ENCODE results near the gene TPRG1. TPM values are rescaled to one million over a fixed set of nuclear protein-coding genes. Genes with fewer than 3 reads are reported as not detected.

TPRG1 gene
- total RNA-seq, 1 donor = 0.45 TPM

DNA sequence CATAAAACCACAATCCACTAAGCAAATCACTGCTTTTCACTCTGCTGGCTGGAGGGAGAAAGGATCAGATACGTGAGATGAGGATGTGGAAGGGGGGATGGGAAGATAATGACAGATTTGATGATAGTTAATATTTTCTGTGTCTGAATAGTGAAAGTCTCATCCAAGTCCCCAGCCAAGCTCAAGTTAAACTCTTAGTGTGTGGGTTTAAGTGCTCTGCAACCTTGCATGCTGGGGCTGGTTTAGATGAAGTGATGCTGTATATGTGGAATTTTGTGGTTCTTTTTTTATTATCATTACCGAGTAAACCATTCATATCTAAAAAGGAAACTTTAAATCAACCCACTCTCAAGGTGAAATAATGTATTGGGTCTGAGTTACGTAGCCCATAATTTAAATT lies 111.0 kb downstream of the TPRG1 start:
- H3K4me3 ChIP-seq (ENCODE audit: low read depth, low read length) = no peak overlapping the region
- TF ChIP-seq, protein P1, sequence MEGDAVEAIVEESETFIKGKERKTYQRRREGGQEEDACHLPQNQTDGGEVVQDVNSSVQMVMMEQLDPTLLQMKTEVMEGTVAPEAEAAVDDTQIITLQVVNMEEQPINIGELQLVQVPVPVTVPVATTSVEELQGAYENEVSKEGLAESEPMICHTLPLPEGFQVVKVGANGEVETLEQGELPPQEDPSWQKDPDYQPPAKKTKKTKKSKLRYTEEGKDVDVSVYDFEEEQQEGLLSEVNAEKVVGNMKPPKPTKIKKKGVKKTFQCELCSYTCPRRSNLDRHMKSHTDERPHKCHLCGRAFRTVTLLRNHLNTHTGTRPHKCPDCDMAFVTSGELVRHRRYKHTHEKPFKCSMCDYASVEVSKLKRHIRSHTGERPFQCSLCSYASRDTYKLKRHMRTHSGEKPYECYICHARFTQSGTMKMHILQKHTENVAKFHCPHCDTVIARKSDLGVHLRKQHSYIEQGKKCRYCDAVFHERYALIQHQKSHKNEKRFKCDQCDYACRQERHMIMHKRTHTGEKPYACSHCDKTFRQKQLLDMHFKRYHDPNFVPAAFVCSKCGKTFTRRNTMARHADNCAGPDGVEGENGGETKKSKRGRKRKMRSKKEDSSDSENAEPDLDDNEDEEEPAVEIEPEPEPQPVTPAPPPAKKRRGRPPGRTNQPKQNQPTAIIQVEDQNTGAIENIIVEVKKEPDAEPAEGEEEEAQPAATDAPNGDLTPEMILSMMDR (IDR thresholded peaks at IDR 0.05; ENCODE audit: insufficient read depth, low read length) = no peak
- no peak for DNase-seq (ENCODE audit: low read depth)

DNA sequence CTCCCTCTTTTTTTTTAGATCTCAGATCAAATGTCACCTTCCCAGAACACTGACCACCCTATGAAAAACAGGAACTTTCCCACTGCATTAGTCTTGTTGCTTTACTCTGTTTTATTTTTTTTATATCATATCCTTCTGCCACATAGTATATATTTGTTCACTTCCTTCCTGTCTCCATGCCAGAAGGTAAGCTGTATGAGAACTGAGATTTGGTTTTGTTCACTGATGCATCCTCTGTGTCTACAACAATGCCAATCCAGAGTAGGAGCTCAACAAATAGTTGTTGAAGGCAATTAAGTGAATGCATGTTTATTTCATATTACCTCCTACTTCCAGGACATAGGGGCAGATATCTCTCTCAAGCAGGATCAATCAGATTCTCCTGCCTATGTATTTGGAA lies 114.4 kb downstream of the TPRG1 start:
- no peak overlapping the region for H3K4me3 ChIP-seq (ENCODE audit: low read depth, low read length)
- TF ChIP-seq, protein P1 (IDR thresholded peaks at IDR 0.05; ENCODE audit: insufficient read depth, low read length) = no peak
- no peak for DNase-seq (ENCODE audit: low read depth)

DNA sequence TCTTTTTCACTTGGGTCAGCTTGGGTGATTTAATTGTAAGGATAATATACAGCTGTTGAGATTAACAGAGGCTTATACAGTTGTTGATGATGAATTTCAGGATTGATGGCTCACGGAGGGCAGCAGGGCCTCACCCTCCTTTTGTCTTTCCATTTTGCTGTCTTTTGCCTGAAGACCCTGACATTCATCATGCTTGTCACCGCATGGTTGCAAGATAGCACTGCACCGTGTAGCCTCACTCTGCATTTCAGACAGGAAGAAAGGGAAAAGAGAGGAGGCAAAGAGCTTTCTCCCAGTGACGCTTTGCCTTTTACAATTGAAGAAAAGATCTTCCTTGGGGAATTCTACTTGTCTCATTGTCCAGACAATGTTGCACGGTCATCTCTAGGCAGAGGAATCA lies 115.1 kb downstream of the TPRG1 start:
- DNase-seq (ENCODE audit: low read depth) = no peak
- TF ChIP-seq, protein P1 (IDR thresholded peaks at IDR 0.05; ENCODE audit: insufficient read depth, low read length) = no peak

DNA sequence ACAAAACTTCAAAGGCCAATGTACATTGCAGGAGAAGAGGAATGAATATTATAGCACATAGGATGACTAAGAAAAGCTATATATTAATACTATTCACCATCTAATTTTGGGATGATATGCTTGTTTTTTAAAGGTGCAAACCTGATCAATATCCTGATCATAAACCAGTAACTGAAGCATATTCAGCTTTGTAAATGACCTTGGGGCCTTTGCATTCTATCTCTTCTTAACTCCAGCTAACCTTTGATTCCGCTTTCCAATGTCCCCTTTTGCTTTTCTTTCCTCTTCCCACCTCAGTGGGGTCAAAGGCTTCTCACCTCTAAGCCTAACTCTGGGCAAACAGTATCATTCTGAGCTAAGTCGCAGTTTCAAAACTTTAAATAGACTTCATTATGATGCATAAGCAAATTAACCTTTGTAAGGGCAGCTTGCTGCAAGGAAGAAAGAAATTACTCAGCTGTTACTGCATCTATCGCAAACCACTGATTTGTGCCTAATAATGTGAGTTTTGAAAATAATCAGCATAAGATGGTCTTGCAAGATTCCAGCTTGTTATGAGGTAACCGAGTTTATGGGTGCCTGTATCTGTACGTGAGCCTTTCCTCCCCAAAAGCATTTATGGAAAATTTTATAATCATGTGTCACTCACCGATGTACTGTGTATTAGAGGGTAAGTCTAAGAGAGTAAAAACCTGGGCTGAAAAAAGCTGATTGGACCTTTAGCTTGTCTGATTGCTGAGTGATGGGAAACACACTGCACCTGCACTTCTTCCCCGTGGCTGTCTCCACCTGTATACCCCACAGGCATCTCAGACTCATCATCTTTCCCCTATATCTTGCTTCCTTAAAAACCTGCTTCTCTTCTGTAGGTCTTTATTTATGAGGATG lies 116.8 kb downstream of the TPRG1 start:
- TF ChIP-seq, protein P1 (IDR thresholded peaks at IDR 0.05; ENCODE audit: insufficient read depth, low read length) = no peak
- no peak for DNase-seq (ENCODE audit: low read depth)
- H3K4me3 ChIP-seq (ENCODE audit: low read depth, low read length) = no peak overlapping the region

More for the DNA sequence above, 115.1 kb downstream of the TPRG1 start:
- H3K4me3 ChIP-seq (ENCODE audit: low read depth, low read length) = no peak overlapping the region

DNA sequence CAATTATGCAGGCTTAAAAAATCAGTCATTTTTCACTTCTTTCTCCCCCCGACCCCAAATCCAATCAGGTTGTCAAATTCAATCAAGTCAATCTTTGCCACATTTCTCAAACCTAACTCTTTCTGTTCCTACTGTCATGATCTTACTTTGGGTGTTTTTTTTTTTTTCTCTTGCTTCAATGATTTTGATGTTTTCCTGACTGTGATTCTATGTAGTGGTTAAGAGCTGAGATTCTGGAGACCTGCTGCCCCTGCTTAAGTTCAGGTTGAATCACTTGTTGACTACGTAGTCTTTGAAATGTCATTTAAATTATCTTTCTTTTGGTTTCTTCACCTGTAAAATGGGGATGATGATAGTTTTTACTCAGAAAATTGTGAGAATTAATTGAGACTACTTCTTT lies 117.5 kb downstream of the TPRG1 start:
- H3K4me3 ChIP-seq (ENCODE audit: low read depth, low read length) = no peak overlapping the region
- no peak for DNase-seq (ENCODE audit: low read depth)
- TF ChIP-seq, protein P1 (IDR thresholded peaks at IDR 0.05; ENCODE audit: insufficient read depth, low read length) = no peak

DNA sequence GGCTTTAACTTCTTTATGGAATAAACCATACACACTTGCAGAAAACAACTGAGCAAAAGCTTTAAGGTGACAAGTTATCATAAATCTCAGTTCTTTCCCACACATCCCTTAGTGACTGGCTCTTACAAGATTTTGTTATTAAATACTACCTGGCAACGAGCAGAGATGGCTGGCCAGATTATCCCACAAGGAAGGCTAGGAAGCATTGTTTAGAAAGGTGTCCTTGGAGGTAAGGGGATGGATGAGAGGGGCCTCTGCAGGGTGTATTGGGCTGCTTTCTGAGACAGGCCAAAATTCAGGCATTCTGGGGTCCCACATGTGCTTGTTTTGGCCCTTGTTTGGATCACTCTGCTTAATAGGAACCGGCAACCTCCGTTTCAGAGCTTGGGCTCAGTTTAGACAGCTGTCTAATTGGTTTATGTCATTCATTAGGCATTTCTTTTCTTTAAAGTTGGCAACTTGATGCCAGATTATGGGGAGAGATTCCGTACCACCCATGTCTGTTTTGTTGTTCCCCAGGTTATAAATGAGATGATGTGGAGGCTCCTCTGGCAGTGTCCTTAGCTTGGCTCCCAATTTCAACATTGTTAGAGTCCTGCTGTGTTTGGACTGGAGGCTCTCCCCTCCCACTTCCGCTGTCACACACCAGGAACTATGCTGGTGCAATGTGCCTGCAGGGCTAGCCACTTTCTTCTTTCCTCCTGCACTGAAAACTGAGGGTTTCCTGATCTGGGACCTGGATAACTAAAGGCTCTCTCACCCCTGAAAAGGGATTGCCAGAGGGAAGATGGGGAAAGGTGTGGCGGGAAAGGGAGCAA lies 121.1 kb downstream of the TPRG1 start:
- no peak overlapping the region for H3K4me3 ChIP-seq (ENCODE audit: low read depth, low read length)
- DNase-seq (ENCODE audit: low read depth) = no peak
- TF ChIP-seq, protein P1 (IDR thresholded peaks at IDR 0.05; ENCODE audit: insufficient read depth, low read length) = no peak
